Left ventricle myocardium superior (tissue), 1 donor: Measurements from ENCODE around the gene COPB2. TPM values are rescaled to one million over a fixed set of nuclear protein-coding genes. Genes with fewer than 3 reads are reported as not detected.
"Not testable (repeated sequence)": the region's sequence is repeated elsewhere in the genome, so short reads cannot be mapped to it uniquely, and the experiment has no call there.

Source experiments
- ATAC-seq: fragments of 200-7000 bp; cut with Tn5 transposase; one replicate; pipeline ENCODE4 v1.9.1; 2020; ENCODE audit warnings: mild to moderate bottlenecking, moderate library complexity
- DNase-seq: peaks from one replicate; pipeline ENCODE4 v3.0.0-alpha.2; 2020
- intact Hi-C: fragments of 100-400 bp; cut with micrococcal nuclease; formaldehyde crosslinking; loops from one replicate; pipeline ENCODE4 v1.11.0; 2022
- long read RNA-seq: library from polyadenylated mRNA; unstranded; transcript quantifications from one replicate; pipeline ENCODE4 v2.0.0, GENCODE V29; 2021
- total RNA-seq: library from RNA; stranded (reverse); fragmentation: NEBNext Ultra II Directional; extraction: Animal tissue kit (Norgen Biotek cat#: 25700); gene quantifications from one replicate; pipeline ENCODE4 v1.2.1, GENCODE V29; 2021
- donor health status: DM: no; HTN: yes; CAD: no; lungs with severe emphysema.

COPB2 gene
- 69.2 TPM for total RNA-seq
- long read RNA-seq, transcript COPB2-201 (22 exons, 3,360 nt), result major isoform, 108 of 163 reads
- long read RNA-seq, partial matches to known transcripts, result 28 of 163 reads
- long read RNA-seq, other reads (novel, unspliced or antisense), result 24 of 163 reads

- peak; percentile 100 for DNase-seq
- peak; percentile 99 for ATAC-seq
- intact Hi-C loops, result no loop called here
Measured at GRCh38 chr3:139389552-139390368, at the start of gene COPB2. TSS of gene COPB2 (minus strand) at chr3:139389647. CDS start at chr3:139389550, 97 bp downstream.

- intact Hi-C loops, result no loop called here
- no peak for DNase-seq
- peak; percentile 79 for ATAC-seq
Measured at GRCh38 chr3:139434764-139435307, 45.4 kb upstream of the COPB2 start.

- no peak for DNase-seq
- intact Hi-C loops, result no loop called here
Measured at GRCh38 chr3:139434228-139434627, 44.8 kb upstream of the COPB2 start.

GRCh38 chr3:139433089-139433488, 43.6 kb upstream of the COPB2 start:
- intact Hi-C loops, result no loop called here
- DNase-seq (no peak), ATAC-seq (no peak)

More at GRCh38 chr3:139434228-139434627, 44.8 kb upstream of the COPB2 start:
- no peak for ATAC-seq

GRCh38 chr3:139430493-139430892, 41.0 kb upstream of the COPB2 start:
- ATAC-seq, result no peak
- intact Hi-C loops, result no loop called here
- DNase-seq, result no peak

- intact Hi-C loops, result loop anchor here (2.0 kb wide), 1 partner anchor 135 kb away; no protein-coding TSS in a partner anchor
- ATAC-seq (peak; percentile 87), DNase-seq (no peak)
Measured at GRCh38 chr3:139427283-139428060, 38.0 kb upstream of the COPB2 start.

GRCh38 chr3:139425745-139426400, 36.4 kb upstream of the COPB2 start:
- ATAC-seq (no peak), DNase-seq (no peak)
- intact Hi-C loops, result loop anchor here (2.0 kb wide), 1 partner anchor 137 kb away; no protein-coding TSS in a partner anchor

- intact Hi-C loops, result no loop called here
Measured at GRCh38 chr3:139423232-139423631, 33.8 kb upstream of the COPB2 start.

GRCh38 chr3:139421460-139421859, 32.0 kb upstream of the COPB2 start:
- DNase-seq (no peak), ATAC-seq (peak; percentile 92)
- intact Hi-C loops, result no loop called here

More at GRCh38 chr3:139423232-139423631, 33.8 kb upstream of the COPB2 start:
- ATAC-seq, result no peak
- no peak for DNase-seq

- ATAC-seq (no peak), DNase-seq (no peak)
- intact Hi-C loops, result no loop called here
Measured at GRCh38 chr3:139421040-139421439, 31.6 kb upstream of the COPB2 start.

- ATAC-seq (no peak), DNase-seq (no peak)
- intact Hi-C loops, result no loop called here
Measured at GRCh38 chr3:139418144-139418543, 28.7 kb upstream of the COPB2 start.

- intact Hi-C loops, result no loop called here
- ATAC-seq, result no peak
Measured at GRCh38 chr3:139416275-139416674, 26.8 kb upstream of the COPB2 start.

GRCh38 chr3:139414608-139415224, 25.3 kb upstream of the COPB2 start:
- ATAC-seq, result no peak

More at GRCh38 chr3:139416275-139416674, 26.8 kb upstream of the COPB2 start:
- DNase-seq, result no peak

GRCh38 chr3:139412891-139413290, 23.4 kb upstream of the COPB2 start:
- ATAC-seq, DNase-seq, intact Hi-C loops: not testable (repeated sequence)

More at GRCh38 chr3:139414608-139415224, 25.3 kb upstream of the COPB2 start:
- intact Hi-C loops, result no loop called here
- no peak for DNase-seq

- DNase-seq, ATAC-seq: not testable (repeated sequence)
Measured at GRCh38 chr3:139401155-139401554, 11.7 kb upstream of the COPB2 start.

GRCh38 chr3:139396707-139397106, 7.3 kb upstream of the COPB2 start:
- intact Hi-C loops, result no loop called here
- no peak for DNase-seq
- no peak for ATAC-seq

More at GRCh38 chr3:139401155-139401554, 11.7 kb upstream of the COPB2 start:
- intact Hi-C loops, result not testable (repeated sequence)

GRCh38 chr3:139394116-139394515, 4.7 kb upstream of the COPB2 start:
- intact Hi-C loops, result no loop called here
- no peak for DNase-seq
- ATAC-seq, result no peak

GRCh38 chr3:139388821-139389551, 461 bp downstream of the COPB2 start:
- ATAC-seq (no peak), DNase-seq (no peak)
- intact Hi-C loops, result no loop called here
